Neural progenitor cell (in vitro differentiated cells): ENCODE measurements around the gene MYH10. TPM values are rescaled to one million over a fixed set of nuclear protein-coding genes. Genes with fewer than 3 reads are reported as not detected.

ENCODE experiments used
- DNase-seq: peaks from one replicate; pipeline ENCODE4 v3.0.0-alpha.2; 2016; ENCODE audit warnings: low spot score
- H2AFZ ChIP-seq: fragments of 200-600 bp; sonication (generic); replicated peaks from 2 replicates; pipeline ENCODE4 v1.6.1; 2016; ENCODE audit warnings: antibody characterized with exemption
- H3F3A ChIP-seq: fragments of 200-600 bp; sonication (generic); 2 replicates; pipeline ENCODE4 v1.6.1; 2016; ENCODE audit warnings: antibody characterized with exemption, low read depth
- H3K27ac ChIP-seq: fragments of 200-600 bp; sonication (generic); 2 replicates; pipeline ENCODE4 v1.5.1; 2016; ENCODE audit warnings: mild to moderate bottlenecking
- H3K27me3 ChIP-seq: fragments of 200-600 bp; sonication (generic); 2 replicates; pipeline ENCODE4 v1.6.1; 2016; ENCODE audit warnings: mild to moderate bottlenecking, moderate library complexity
- H3K36me3 ChIP-seq: fragments of 200-600 bp; sonication (generic); 2 replicates; pipeline ENCODE4 v1.5.1; 2016
- H3K4me1 ChIP-seq: fragments of 200-600 bp; sonication (generic); 2 replicates; pipeline ENCODE4 v1.6.1; 2016; ENCODE audit warnings: mixed run types
- H3K4me2 ChIP-seq: fragments of 200-600 bp; sonication (generic); 2 replicates; pipeline ENCODE4 v1.6.1; 2016
- H3K4me3 ChIP-seq: fragments of 200-600 bp; sonication (generic); 2 replicates; pipeline ENCODE4 v1.5.1; 2016
- H3K79me2 ChIP-seq: fragments of 200-600 bp; sonication (generic); 2 replicates; pipeline ENCODE4 v1.6.1; 2016; ENCODE audit warnings: low read depth
- H3K9ac ChIP-seq: fragments of 200-600 bp; sonication (generic); 2 replicates; pipeline ENCODE4 v1.6.1; 2016
- H3K9me3 ChIP-seq: fragments of 200-600 bp; sonication (generic); 2 replicates; pipeline ENCODE4 v1.5.1; 2016; ENCODE audit warnings: low read depth
- H4K20me1 ChIP-seq: fragments of 200-600 bp; sonication (generic); 2 replicates; pipeline ENCODE4 v1.6.1; 2016; ENCODE audit warnings: low read depth
- H3K27ac Mint-ChIP-seq: 3 replicates; pipeline ENCODE4 v1.8.0; 2021; ENCODE audit warnings: mixed read lengths
- H3K27me3 Mint-ChIP-seq: 2 replicates; pipeline ENCODE4 v1.8.0; 2022; ENCODE audit warnings: low read depth, mild to moderate bottlenecking, inconsistent platforms, moderate library complexity, mixed read lengths; ENCODE audit not compliant: insufficient read depth
- H3K36me3 Mint-ChIP-seq: 3 replicates; pipeline ENCODE4 v1.8.0; 2021; ENCODE audit warnings: mixed read lengths
- H3K4me1 Mint-ChIP-seq: 3 replicates; pipeline ENCODE4 v1.8.0; 2021; ENCODE audit warnings: mixed read lengths
- H3K4me3 Mint-ChIP-seq: 3 replicates; pipeline ENCODE4 v1.8.0; 2021; ENCODE audit warnings: mild to moderate bottlenecking, moderate library complexity, mixed read lengths
- H3K9me3 Mint-ChIP-seq: 3 replicates; pipeline ENCODE4 v1.8.0; 2020; ENCODE audit warnings: mixed read lengths
- CTCF ChIP-seq: fragments of 200-600 bp; sonication (generic); IDR thresholded peaks from 2 replicates; pipeline ENCODE4 v1.5.1; 2017; ENCODE audit warnings: antibody characterized with exemption, mild to moderate bottlenecking
- EZH2 ChIP-seq: fragments of 200-600 bp; sonication (generic); IDR thresholded peaks from 2 replicates; pipeline ENCODE4 v1.6.1; 2017; ENCODE audit warnings: antibody characterized with exemption, mild to moderate bottlenecking, moderate library complexity
- EZH2phosphoT487 ChIP-seq: fragments of 200-600 bp; sonication (generic); IDR thresholded peaks from 2 replicates; pipeline ENCODE4 v1.6.1; 2017; ENCODE audit warnings: antibody characterized with exemption
- total RNA-seq: library from RNA; depleted of rRNA; stranded (reverse); fragments of >200 nt; gene quantifications from 2 replicates; pipeline ENCODE4 v1.2.3, GENCODE V29; 2015; ENCODE audit warnings: low replicate concordance

Gene MYH10
- total RNA-seq, 1 donor from 2014 or later: 213 TPM

DNA sequence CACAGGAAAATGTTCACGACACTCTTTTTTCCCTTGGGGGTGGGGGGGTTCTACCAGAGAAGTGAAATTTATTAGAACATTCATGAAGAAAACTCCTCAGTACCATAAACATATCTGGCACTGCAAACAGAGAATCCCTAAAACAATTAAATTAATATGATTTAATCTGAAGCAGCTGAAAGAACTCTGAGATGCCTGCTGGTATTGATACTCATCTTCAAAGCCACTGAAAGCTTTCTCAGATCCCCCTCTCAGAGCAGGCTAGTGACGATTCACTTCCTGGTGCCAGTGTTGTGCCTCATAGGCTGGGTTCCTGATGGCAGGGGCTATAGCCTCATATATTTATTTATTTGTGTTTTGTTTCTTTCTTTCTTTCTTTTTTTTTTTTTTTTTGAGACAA, 52.7 kb downstream of the MYH10 start:
- H3K27ac Mint-ChIP-seq: no peak overlapping the region

DNA sequence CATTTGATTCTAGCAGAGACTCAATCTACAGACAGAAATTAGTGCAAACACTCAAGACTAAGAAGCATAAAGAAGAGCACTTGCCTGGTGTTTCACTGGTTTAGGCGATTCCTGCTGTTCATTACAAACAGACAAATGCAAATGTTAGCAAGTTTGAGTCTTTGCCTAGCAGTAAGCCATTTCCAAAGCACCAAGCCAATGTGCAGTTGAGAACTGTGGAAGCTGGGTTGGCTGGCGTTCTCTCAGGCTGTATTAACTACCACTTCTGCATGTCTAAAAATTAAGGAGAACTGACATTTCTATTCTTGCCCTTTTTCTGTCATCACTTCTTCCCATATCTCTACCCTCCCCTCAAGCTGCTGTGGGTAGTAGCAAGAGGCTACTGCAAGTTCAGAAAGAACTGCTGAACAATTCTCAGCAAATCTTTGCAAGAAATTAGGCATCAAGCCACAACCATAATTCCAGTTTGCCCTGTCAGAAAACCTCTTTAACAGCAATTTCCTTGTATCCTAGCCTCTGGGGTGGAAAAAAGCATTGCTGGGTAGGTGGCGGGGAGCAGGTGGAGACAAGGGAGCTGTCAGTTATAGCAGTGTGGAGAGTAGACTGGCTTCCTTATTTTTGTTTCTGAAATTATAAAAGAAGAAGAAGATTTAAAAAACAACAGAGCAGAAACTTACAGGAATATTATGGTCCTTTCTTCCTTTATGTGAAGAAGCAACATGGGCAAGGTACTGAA, 53.8 kb downstream of the MYH10 start:
- H3K27me3 Mint-ChIP-seq: no peaks in the 10 kb centered on the region
- Histone ChIP-seq H3K9ac (no peak overlapping the region), H3K4me2 (no peak overlapping the region), H3K4me3 (no peak overlapping the region), H3K79me2 (peaks cover 48% of the 10 kb centered on the region), H2AFZ (no peak overlapping the region), H3F3A (no peaks in the 10 kb centered on the region), H3K27me3 (no peaks in the 10 kb centered on the region), H3K36me3 (peaks cover 23% of the 10 kb centered on the region), H3K27ac (peak overlapping the region; percentile 35), H3K4me1 (no peaks in the 10 kb centered on the region), H4K20me1 (peaks cover 30% of the 10 kb centered on the region), H3K9me3 (no peaks in the 10 kb centered on the region)
- no peaks in the 10 kb centered on the region for H3K9me3 Mint-ChIP-seq
- no peak for TF ChIP-seq EZH2
- peaks cover 31% of the 10 kb centered on the region for H3K36me3 Mint-ChIP-seq
- no peak overlapping the region for H3K27ac Mint-ChIP-seq
- no peaks in the 10 kb centered on the region for H3K4me1 Mint-ChIP-seq
- DNase-seq: no peak
- no peak overlapping the region for H3K4me3 Mint-ChIP-seq

More for the DNA sequence above, 52.7 kb downstream of the MYH10 start:
- DNase-seq: no peak
- Histone ChIP-seq H3K9ac (no peak overlapping the region), H3K27me3 (no peaks in the 10 kb centered on the region), H4K20me1 (peaks cover 36% of the 10 kb centered on the region), H3K9me3 (no peaks in the 10 kb centered on the region), H3K4me2 (no peak overlapping the region), H3F3A (no peaks in the 10 kb centered on the region), H3K4me3 (no peak overlapping the region), H3K4me1 (peaks cover 11% of the 10 kb centered on the region), H2AFZ (no peak overlapping the region), H3K36me3 (peaks cover 23% of the 10 kb centered on the region), H3K27ac (no peak overlapping the region), H3K79me2 (peaks cover 59% of the 10 kb centered on the region)
- H3K27me3 Mint-ChIP-seq: no peaks in the 10 kb centered on the region
- peaks cover 24% of the 10 kb centered on the region for H3K36me3 Mint-ChIP-seq
- no peak overlapping the region for H3K4me3 Mint-ChIP-seq
- H3K4me1 Mint-ChIP-seq: no peaks in the 10 kb centered on the region
- TF ChIP-seq EZH2: no peak
- no peak for TF ChIP-seq CTCF
- no peak for TF ChIP-seq EZH2phosphoT487
- no peaks in the 10 kb centered on the region for H3K9me3 Mint-ChIP-seq

GRCh38 chr17:8574687-8575086, 55.8 kb downstream of the MYH10 start:
- Histone ChIP-seq H3K36me3 (peaks cover 27% of the 10 kb centered on the region), H3K4me3 (no peak overlapping the region), H3K27ac (no peak overlapping the region), H3K4me2 (no peak overlapping the region), H3K9me3 (no peaks in the 10 kb centered on the region), H3K4me1 (no peaks in the 10 kb centered on the region), H3K27me3 (no peaks in the 10 kb centered on the region), H3K79me2 (peaks cover 29% of the 10 kb centered on the region), H3K9ac (no peak overlapping the region), H4K20me1 (peaks cover 18% of the 10 kb centered on the region), H2AFZ (no peak overlapping the region), H3F3A (no peaks in the 10 kb centered on the region)
- Mint-ChIP-seq H3K4me1 (no peaks in the 10 kb centered on the region), H3K4me3 (no peak overlapping the region), H3K27me3 (no peaks in the 10 kb centered on the region), H3K36me3 (peaks cover 33% of the 10 kb centered on the region), H3K27ac (no peak overlapping the region), H3K9me3 (no peaks in the 10 kb centered on the region)
- TF ChIP-seq CTCF (peak; percentile 14), EZH2 (no peak)
- DNase-seq: no peak

DNA sequence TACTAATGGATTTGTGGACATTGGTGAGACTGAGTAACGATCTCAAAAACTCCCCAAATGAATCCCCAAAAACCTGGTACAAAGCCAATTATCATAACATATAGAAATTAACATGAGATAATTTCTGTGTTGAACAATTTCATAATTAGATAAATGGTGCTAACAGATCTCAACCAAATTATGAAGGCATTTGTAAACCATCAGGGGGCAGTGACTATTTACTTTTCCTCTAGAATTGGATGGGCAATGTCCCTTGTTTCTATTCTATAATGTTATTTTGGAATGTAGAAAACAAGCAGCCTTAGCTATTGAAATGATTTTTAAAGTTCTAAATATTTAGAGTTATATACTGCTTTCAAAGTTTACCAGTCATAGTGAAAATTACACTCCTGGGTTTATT, 57.8 kb downstream of the MYH10 start:
- Histone ChIP-seq H4K20me1 (peaks cover 22% of the 10 kb centered on the region), H3K4me1 (no peaks in the 10 kb centered on the region), H3K27me3 (no peaks in the 10 kb centered on the region), H3K4me3 (no peak overlapping the region), H2AFZ (no peak overlapping the region), H3K9ac (no peak overlapping the region), H3K4me2 (no peak overlapping the region), H3K79me2 (peaks cover 15% of the 10 kb centered on the region), H3K9me3 (no peaks in the 10 kb centered on the region), H3K36me3 (peaks cover 32% of the 10 kb centered on the region), H3F3A (no peaks in the 10 kb centered on the region), H3K27ac (no peak overlapping the region)
- H3K4me1 Mint-ChIP-seq: no peaks in the 10 kb centered on the region
- H3K4me3 Mint-ChIP-seq: no peak overlapping the region
- no peaks in the 10 kb centered on the region for H3K9me3 Mint-ChIP-seq
- no peak for DNase-seq
- H3K27me3 Mint-ChIP-seq: no peaks in the 10 kb centered on the region
- no peak overlapping the region for H3K27ac Mint-ChIP-seq
- TF ChIP-seq EZH2phosphoT487 (no peak), CTCF (no peak), EZH2 (no peak)
- peaks cover 45% of the 10 kb centered on the region for H3K36me3 Mint-ChIP-seq
